ENCODE results near the gene GTF3A.

The GTF3A gene

DNA sequence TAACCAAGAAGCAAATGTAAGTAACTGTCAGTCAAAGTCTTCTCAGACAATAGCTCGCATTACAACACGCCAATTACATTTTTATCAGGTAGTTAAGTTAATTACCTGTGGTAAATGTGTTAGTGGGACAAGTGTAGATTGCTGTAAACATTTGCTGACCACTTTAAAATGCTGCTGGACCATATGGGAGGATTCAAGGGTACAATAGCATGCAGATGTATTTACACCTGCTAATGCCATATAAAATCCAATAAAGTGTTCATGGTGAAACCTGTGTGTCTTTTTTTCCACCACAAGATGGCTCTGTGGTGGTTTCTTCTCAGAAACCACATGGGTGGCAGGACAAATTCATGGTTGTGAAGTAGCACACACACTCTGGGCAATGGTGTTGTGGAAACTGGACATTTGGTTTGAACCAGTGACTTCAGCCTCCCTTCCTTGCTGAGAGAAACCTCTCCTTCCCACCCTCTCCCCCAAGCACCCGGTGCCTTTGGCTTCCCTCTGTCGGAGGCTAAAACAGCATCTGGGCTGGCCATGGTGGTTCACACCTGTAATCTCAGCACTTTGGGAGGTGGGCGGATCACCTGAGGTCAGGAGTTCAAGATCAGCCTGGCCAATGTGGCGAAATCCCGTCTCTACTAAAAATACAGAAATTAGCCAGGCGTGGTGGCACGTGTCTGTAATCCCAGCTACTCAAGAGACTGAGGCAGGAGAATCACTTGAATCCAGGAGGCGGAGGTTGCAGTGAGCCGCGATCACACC is 18.1 kb upstream of the GTF3A start:
- no peak for DNase-seq

DNA sequence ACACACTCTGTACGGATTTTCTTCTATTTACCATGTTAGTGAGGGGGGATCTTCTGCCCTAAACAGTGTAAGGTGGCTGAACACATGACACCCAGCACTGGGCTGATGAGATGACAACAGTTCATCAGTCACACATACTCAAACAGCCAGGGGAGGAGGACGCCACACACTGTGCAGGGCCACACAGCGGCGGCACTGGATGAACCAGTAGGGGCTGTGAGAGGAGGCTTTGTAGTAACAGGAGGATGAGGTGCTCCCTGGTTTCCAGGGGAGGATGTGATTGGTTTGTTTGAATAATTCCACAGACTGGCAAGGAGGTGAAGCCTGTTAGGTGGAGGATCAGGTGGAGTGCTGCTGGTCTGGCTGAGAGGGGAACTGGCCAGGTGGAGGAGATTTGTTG is 16.3 kb upstream of the GTF3A start:
- no peak for DNase-seq

DNA sequence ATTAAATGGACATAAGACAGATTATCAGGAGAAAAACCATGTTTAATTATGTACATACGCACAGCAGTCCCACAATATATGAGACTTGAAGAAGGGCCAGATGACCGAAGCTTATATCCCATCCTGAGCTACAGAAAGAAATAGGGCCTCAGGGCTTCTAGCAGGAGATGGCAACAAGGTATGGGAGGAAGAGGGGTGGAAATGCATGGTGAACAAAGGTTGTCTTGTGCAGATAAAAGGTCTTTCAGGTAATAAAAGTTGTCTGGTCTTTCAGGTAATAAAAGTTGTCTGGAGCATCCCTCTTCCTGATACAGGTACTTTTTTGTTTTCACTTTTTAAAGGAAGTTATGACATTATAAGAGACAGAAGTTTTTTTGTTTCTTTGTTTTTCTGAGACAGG is 15.4 kb upstream of the GTF3A start:
- DNase-seq, result no peak

DNA sequence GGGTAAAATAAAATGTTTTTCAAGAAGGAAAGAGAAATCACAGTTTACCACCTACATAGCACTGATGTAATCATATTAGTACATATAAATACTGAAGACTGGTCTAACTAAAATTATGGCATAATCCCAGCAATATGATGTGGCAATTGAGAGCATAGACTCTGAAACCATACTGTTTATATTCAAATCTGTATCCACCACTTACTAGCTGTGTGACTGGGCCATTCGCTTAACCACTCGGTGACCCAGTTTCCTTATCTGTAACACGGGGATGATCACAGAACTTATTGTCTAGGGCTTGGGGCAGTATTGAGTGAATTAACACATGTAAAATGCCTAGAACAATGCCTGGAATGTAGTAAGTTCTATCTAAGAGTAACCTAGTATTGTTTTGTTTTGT is 13.1 kb upstream of the GTF3A start:
- no peak for DNase-seq

DNA sequence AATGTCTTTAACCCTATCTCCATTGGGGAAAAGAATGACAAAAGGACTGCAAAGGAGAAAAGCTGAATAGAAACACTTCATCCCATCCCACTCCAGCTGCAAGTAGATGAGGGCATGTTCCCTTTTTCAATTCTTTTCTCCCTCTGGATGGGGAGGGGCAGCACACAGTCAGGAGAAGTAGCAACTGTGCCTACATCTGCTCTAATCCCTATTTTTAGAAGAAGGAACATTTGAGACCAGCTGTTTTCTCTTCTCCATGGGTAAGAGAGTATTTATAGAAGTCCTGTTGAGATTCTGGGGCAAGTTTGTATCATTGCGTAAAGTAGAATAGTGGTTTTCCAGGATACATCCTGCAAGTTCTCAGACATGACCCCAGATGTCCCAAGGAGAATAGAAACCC is 9.3 kb upstream of the GTF3A start:
- DNase-seq, result no peak

DNA sequence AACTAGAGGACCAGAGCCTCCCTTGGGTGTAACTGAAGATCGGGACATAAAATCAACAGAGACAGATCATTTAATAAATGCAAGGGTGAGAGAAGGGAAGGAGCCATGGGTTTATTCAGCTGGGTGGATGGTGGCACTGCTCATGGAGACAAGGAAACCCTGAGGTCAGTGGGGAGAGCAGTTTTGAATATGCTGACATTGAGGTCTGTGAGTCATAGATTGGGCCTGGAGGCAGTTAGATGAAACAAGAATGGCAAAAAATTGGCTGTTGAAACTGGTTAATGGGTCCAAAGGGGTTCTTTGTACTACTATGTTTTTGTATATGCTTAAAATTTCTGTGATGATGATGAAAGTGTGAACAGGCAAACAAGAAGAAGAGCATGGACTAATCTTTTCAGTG is 5.1 kb upstream of the GTF3A start:
- DNase-seq, result no peak

DNA sequence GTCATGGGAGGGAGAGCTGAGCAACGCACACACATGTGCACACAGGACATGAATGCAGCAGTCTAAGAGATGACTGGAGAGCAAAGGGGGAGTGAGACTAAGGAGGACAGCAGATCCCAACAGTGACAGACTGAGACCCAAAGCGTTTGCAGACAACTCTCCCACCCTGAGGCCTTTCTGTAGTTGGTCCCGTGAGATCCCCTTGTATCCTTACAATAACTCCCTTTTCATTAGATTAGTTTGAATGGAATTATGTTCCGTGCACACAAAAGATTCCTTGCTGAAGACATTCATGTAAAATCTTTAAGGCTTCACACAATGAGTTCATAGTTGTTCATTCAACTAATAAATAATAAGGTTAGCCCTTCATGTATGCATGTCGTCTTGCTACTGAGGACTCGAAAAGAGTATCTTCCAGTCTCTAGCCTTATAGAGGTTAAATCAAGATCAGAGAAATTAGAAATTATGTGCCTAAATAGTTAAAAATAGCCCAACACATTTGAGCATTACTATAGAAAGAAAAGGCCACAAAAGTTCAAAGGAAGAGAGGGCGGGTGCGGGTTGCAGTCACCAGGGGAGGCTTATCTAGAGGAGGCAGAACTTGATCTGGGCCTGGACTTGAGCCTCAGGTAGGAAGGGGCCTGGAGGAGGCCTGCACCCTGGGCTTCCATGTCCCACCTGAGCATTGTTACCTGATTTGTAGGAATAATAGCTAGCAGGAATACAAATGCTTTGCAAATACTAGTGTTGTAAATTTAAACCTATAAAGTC is 3.1 kb upstream of the GTF3A start:
- DNase-seq, result no peak

DNA sequence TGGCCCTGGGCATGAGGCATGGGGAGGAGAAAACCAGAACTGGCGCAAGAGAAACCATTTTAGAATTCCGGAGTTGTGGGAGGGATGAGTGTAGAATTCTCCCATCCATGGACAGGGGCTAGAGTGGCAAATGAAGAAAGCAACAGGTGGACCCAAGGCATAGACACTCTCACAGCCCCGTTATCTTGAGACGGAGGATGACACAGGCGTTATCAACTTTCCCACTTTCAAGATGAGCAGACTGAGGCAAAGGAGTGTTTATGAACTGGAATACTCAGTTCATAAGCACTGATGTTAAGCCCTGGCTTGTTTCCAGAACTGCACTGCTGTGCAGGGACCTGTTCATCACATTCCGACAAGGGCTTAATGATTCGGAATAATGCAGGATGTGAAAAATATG is 1.1 kb upstream of the GTF3A start:
- no peak for DNase-seq

DNA sequence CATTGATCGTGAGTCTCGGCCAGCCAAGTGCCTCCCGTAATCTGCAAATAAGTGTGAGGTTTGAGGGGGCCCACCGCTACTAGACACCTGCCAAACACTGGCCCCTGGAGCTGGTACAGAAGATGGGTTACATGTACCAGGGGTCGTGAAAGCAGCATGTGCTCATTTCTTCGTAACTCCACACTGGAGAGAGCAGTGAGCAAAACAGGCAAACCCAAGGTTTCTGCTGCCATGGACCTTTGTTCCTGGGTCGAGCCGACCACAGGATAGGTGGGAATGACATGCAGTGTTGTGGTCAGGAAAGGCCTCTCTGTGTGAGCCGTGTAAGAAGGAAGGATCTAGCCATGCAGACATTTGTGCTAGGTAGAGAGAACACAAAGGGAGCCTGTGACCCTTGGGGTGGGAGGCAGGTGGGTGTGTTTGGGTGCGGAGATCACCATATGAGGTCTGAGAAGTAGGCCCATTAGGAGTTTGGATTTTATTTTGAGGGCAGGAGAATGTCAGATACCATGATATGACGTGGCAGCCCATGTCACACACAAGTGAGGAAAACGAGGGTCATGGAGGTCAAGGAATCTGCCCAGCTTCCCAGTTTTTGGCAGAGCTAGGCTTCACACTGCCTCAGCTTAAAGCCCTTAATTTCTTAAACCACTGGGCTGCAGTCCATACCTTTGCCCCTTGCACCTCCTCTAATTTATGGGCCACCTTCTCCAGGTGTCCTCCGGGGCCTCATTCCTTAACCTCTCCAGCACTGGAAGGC is 919 bp downstream of the GTF3A start:
- DNase-seq, result no peak

DNA sequence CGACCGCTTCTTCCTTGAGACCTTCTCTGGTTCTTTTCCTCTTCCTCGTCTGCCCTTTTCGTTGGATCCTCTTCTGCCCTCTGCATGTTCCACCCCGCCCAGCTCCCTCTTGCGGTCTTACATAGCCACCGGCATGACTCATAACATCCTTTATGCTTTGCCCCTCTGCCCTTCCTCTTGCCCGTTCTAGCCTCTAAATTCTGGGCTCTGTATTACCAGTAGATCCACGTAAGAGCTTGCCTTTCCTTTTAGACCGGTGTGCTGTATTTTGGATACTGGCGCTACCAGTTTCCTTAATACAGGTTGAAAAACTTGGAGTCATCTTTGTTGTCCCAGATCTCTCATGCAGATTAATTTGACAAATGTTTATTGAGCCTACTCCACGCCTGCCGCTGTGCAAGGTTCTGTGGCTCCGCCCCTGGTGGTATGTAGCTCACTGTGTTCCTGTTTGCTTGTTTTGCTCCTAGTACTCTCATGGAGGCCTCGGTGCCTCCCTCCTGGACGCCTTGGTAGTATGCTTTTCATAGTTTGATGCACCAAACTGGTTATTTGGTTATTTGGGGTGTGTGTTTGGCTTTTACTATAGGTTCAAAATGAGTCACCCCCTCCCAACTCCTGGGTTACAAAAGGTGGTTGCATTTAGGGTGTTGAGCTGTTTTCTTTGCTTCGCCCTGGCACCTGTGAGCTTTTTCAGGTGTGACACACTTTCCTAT is 1.7 kb downstream of the GTF3A start:
- peak; percentile 79 for DNase-seq

DNA sequence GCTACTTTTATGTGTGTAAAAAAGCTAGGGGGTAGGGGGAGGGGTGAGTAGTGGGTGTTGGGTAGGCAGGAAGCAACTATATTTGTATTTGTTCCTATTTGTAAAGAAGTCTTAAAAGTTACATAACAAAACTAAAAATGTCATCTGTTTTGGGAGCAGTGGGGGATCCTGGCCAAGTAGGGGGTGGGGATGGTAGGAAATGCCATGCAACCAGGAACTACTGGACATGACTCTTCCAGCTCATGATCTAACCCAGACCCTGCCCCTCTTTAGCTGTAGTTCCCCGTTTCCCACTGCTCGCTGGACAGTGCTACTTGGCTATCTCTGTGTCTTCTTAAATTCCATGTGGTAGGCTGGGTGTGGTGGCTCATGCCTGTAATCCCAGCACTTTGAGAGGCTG is 3.2 kb downstream of the GTF3A start:
- no peak for DNase-seq

DNA sequence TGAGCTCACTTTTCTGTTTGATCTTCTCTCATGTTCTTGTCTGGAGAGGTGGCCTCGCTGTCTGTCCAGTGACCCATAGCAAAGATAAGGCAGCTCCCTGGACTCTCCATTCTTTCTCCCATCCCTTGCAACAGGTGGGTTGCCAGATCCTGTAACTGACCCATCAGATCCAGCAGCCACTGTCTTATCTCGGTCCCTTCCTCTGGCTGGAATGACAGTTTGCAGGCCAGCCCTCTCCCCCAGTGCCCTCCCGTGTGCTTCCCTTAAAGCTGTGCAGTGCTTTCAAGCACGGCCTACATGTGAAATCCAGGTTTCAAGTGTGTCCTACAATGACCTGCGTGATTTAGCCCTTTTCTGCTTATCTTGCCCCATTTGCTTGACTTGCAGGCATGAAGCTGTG is 3.7 kb downstream of the GTF3A start:
- no peak for DNase-seq

DNA sequence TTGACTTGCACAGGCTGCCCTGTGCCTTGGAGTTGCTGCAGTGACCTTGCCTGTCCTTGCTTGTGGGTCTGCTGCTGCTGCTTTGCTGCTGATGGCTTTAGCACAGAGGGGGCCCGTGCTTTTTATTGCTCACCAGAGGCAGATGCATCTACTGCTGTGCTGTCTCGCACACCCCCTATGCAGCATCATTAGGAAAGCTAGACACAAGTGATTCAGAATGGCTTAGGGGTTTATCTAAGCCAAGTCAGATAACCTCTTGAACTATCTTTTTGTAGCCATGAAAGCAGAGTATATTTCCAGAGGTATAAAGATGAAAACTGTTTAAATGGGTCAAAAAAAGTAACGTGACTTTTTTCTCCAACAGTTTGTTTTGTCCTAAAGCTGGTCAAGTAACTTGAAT is 7.8 kb downstream of the GTF3A start:
- DNase-seq, result no peak

DNA sequence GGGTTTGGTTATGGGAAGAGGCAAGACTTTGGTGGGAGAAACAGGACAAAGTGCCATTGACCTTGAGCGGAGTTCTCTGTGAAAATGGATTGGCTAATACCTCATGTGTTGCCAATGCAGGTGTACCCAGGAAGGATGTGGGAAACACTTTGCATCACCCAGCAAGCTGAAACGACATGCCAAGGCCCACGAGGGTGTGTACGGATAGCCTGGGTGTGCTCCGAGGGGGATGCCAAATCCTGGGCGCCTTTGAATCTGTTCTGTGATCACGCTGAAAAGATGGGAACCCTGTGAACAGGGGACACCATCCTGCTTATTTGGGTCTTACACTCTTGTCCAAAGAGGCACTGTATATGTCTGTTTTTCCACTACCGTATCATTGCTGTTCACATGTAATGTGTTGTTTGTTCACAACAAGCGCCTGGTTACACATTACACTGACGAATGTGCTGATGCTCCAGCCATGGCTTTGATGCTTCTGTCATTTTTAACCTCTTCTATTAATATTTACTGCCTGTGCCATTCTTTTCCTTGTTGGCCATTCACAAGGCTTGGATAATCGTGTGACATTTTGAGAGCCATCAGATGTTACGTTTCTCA is 8.3 kb downstream of the GTF3A start:
- no peak for DNase-seq

DNA sequence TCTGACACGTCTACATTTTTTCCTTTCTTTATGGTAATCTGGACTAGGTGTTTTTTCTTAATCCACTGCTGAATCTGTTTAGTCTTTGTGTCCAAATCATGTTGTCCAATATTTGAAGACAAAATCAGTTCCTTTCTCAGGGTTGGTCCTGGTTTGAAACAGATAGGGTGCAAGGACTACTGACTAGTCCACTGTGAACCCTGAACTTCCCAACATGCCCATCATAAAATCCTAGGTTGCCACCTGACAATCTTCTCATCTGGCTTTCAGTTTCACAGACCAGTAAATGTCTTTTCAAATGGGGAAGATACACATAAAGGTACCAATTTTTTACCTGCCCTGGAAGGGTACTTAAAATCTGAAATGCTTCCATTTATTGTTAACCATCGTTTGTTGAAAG is 12.7 kb downstream of the GTF3A start:
- no peak for DNase-seq

DNA sequence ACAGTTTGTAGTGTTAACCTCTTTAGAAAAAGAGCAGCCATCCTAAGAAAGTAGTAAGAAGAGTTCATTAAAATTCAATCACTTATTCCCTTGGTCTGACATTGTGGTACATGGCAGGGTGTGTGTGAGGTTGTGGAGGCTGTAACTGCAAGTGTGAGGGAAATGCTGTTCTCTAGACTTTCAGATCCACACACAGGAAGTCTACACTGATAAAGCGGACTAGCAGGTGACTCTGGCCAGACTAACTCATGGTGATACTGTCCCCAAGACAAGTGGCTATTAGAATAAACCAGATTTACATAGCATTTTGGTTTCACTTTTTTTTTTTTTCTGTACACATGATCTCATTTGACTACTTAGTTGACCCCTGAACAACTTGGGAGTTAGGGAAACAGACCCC is 16.0 kb downstream of the GTF3A start:
- DNase-seq, result no peak

DNA sequence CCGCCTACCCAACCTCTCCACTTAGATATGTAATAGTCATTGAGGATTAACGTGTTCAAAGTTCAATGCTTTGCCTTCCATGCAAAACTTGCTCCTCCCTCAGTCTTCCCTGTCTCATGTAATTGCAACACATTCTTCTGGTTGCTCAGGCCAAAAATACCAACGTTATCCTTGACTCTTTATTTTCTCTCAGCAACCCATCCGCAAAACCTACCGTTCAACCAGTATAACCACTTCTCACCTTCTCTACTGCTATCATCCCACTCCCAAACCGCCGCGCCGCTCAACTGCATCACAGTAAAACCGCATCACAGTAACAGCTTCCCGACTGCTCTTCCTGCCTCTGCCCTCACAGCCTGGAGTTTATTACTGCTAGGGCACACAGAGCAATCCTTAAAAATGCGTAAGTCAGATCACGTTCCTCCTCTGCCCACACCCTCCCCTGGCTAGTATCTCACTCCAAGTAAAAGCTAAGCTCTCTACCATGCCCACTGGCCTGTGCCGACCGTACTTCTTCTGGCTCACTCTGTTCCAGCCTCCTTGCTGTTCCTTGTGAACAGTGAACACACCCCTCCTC is 17.7 kb downstream of the GTF3A start:
- peak; percentile 38 for DNase-seq

DNA sequence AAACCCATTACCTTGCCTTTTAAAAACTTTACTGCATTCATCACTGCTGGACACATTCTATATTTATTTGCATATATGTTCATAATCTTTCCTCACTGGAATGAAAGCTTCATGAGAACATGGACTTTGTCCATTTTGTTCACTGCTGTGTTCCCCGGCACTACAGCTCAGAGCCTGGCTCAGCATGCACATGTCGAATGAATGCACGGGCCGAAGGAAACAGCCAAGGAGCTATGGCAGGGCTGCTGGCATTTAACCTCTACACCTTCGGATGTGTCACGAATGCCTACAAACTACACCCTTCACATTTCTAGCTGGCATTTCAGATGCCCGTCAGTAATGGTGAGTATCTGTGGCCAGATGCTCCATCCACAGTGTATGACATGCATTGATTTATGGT is 18.4 kb downstream of the GTF3A start:
- no peak for DNase-seq

DNA sequence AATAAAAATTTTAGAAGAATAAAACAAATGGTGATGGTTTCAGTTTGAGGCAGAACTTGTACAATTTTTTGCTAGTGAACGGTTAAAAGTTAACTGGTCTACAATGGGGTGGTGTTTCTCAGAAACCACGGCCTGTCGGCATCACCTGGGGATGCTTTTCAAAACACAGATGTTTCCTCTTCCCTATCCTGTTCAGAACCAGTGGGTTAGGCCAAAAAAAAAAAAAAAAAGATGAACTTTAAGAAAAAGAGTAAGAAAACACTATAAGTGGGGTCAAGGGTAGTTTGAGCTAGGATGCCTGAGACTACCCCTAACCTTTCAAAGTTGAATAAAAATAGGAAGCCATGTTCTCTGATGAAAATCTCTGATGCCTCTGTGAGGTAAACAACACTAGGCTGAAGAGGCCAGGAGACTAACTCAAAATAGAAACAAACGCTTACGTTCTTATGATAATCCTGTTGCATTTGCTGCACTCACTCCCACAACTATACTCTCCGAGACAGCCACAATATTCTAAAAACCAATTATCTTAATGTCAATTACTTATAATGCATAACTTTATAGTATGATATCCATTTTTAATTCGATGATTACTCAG is 22.7 kb downstream of the GTF3A start:
- DNase-seq, result no peak

DNA sequence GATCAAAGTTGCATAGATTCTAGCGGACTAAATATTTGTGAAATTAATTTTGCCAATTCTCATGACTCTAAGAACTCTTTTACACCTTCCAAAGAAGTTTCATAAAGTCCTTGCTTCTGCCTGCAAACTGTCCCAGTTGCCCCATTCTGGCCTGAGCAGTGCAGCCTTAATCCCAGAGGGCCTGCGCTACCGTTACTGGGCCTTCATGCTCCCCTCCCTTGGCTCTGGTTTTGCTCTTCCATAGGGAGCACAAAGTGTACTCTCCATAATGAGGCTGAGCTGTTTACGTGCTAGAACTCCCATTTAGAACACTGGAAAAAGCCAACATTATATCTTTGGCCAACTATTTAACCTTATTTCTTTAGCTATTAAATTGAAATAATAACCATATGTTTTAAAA is 23.9 kb downstream of the GTF3A start:
- no peak for DNase-seq

DNA sequence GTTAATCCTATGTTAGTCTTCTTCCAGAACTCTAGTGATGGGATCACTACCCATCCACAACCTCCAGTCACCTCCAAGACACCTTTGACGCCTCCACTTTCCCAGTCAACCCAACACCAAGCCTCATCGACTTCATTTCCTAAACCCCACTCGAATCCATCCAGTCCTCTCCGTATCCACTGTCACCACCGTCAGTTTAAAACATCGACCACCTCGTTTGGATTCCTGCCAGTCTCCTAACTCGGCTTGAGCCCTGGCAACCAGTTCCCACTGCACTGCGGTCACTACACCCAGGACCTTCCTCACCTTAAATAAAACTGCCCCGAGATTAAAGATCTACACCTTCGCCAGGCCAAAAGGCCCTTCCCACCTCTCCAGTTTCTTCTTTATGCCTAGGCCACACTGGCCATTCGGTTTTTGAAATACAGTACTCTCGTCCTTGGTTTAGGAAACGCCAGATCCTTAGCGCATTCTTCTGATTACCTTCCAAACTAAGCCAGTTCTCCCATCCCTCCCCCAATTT is 24.7 kb downstream of the GTF3A start:
- DNase-seq, result no peak
